HEK293 (cell line): Measurements from ENCODE around the gene MAP3K12.

Source experiments
- CTCF ChIA-PET: fragments of 350-600 bp; formaldehyde crosslinking; extraction: SDS; loops from one replicate; lab custom pipeline; 2021; ENCODE audit warnings: antibody characterized with exemption; lab: Yijun Ruan, JAX
- POLR2A ChIA-PET: fragments of 300-600 bp; formaldehyde crosslinking; extraction: SDS; loops from one replicate; lab custom pipeline; 2020; ENCODE audit warnings: antibody characterized with exemption, inconsistent platforms; lab: Yijun Ruan, JAX
- H3K27ac ChIP-seq: fragments of 200-500 bp; sonication (Bioruptor generic); 2 replicates; pipeline ENCODE4 v1.5.1; 2014; ENCODE audit warnings: low read depth, low read length, control low read depth, inconsistent platforms; ENCODE audit errors: extremely low read depth
- H3K36me3 ChIP-seq, 2 experiments: fragments of 200-500 bp in 1 of 2; sonication (Bioruptor generic) in 1 of 2; 1 replicate in 1 of 2; 2 replicates in 1 of 2; pipeline ENCODE4 v1.5.1; 2014 to 2017; ENCODE audit warnings: inconsistent platforms in 2 of 2, low read length in 2 of 2; ENCODE audit not compliant: control insufficient read depth in 2 of 2, insufficient read depth in 1 of 2
- H3K4me1 ChIP-seq: fragments of 200-500 bp; sonication (Bioruptor generic); 2 replicates; pipeline ENCODE4 v1.5.1; 2014; ENCODE audit warnings: mild to moderate bottlenecking, low read length, inconsistent platforms; ENCODE audit not compliant: control insufficient read depth, insufficient read depth
- H3K4me3 ChIP-seq: 2 replicates; pipeline ENCODE4 v1.5.1; 2011; ENCODE audit warnings: low read depth, mild to moderate bottlenecking, control low read depth, low read length, moderate library complexity
- H3K9me3 ChIP-seq: fragments of 200-500 bp; sonication (Bioruptor generic); 2 replicates; pipeline ENCODE4 v1.5.1; 2014; ENCODE audit warnings: low read depth, low read length, inconsistent platforms; ENCODE audit not compliant: control insufficient read depth, insufficient read depth
- ATF2 ChIP-seq: fragments of 450-650 bp; formaldehyde crosslinking; IDR thresholded peaks from 2 replicates; pipeline ENCODE4 v1.5.1; 2016; ENCODE audit warnings: missing biosample characterization, missing genetic modification characterization, low read depth
- ELK4 ChIP-seq: IDR thresholded peaks from 2 replicates; pipeline ENCODE4 v1.6.1; 2011; ENCODE audit warnings: mild to moderate bottlenecking, low read depth, low read length, borderline replicate concordance
- GLIS1 ChIP-seq: fragments of 450-650 bp; formaldehyde crosslinking; IDR thresholded peaks from 2 replicates; pipeline ENCODE4 v1.5.1; 2016; ENCODE audit warnings: missing biosample characterization, missing genetic modification characterization
- HOXA7 ChIP-seq: sonication (generic); formaldehyde crosslinking; IDR thresholded peaks from 2 replicates; pipeline ENCODE4 v1.8.1; 2022; ENCODE audit warnings: missing genetic modification reagents, borderline replicate concordance
- SETDB1 ChIP-seq: IDR thresholded peaks from one replicate; pipeline ENCODE4 v1.6.1; 2017; ENCODE audit warnings: mild to moderate bottlenecking, low read length, moderate library complexity, mixed read lengths; ENCODE audit not compliant: insufficient read length
- TRIM28 ChIP-seq: IDR thresholded peaks from 2 replicates; pipeline ENCODE4 v1.6.1; 2011; ENCODE audit warnings: low read length, control low read depth, borderline replicate concordance
- WT1 ChIP-seq: fragments of 450-650 bp; formaldehyde crosslinking; IDR thresholded peaks from 2 replicates; pipeline ENCODE4 v1.5.1; 2016; ENCODE audit warnings: missing biosample characterization, missing genetic modification characterization
- YY2 ChIP-seq: fragments of 450-650 bp; formaldehyde crosslinking; IDR thresholded peaks from 2 replicates; pipeline ENCODE4 v1.5.1; 2016; ENCODE audit warnings: missing biosample characterization, missing genetic modification characterization
- ZBTB7A ChIP-seq: fragments of 450-650 bp; formaldehyde crosslinking; IDR thresholded peaks from 2 replicates; pipeline ENCODE4 v1.5.1; 2016; ENCODE audit warnings: low read depth, missing biosample characterization, missing genetic modification characterization
- ZFP69B ChIP-seq: fragments of 450-650 bp; formaldehyde crosslinking; IDR thresholded peaks from 2 replicates; pipeline ENCODE4 v1.5.1; 2016; ENCODE audit warnings: missing biosample characterization, missing genetic modification characterization
- ZNF112 ChIP-seq: fragments of 450-650 bp; formaldehyde crosslinking; IDR thresholded peaks from 2 replicates; pipeline ENCODE4 v1.5.0; 2017; ENCODE audit warnings: missing biosample characterization, missing genetic modification characterization
- ZNF114 ChIP-seq: fragments of 450-650 bp; formaldehyde crosslinking; IDR thresholded peaks from 2 replicates; pipeline ENCODE4 v1.5.0; 2017; ENCODE audit warnings: missing biosample characterization, missing genetic modification characterization
- ZNF211 ChIP-seq: fragments of 450-650 bp; formaldehyde crosslinking; IDR thresholded peaks from 2 replicates; pipeline ENCODE4 v1.5.1; 2016; ENCODE audit warnings: low read depth, missing biosample characterization, missing genetic modification characterization
- ZNF354C ChIP-seq: fragments of 450-650 bp; formaldehyde crosslinking; IDR thresholded peaks from 2 replicates; pipeline ENCODE4 v1.5.1; 2016; ENCODE audit warnings: missing biosample characterization, missing genetic modification characterization, low read depth, borderline replicate concordance
- ZNF366 ChIP-seq: fragments of 450-650 bp; formaldehyde crosslinking; conservative IDR thresholded peaks from 2 replicates; pipeline ENCODE4 v1.5.1; 2016; ENCODE audit warnings: missing biosample characterization, missing genetic modification characterization
- ZNF37A ChIP-seq: fragments of 450-650 bp; IDR thresholded peaks from 2 replicates; pipeline ENCODE4 v1.5.1; 2018; ENCODE audit warnings: missing biosample characterization, missing genetic modification characterization
- ZNF529 ChIP-seq: fragments of 450-650 bp; formaldehyde crosslinking; IDR thresholded peaks from 2 replicates; pipeline ENCODE4 v1.5.1; 2017; ENCODE audit warnings: missing genetic modification characterization, missing biosample characterization; ENCODE audit not compliant: insufficient replicate concordance
- ZNF560 ChIP-seq: fragments of 450-650 bp; formaldehyde crosslinking; IDR thresholded peaks from 2 replicates; pipeline ENCODE4 v1.5.1; 2017; ENCODE audit warnings: missing biosample characterization, missing genetic modification characterization, borderline replicate concordance
- ZNF677 ChIP-seq: fragments of 450-650 bp; IDR thresholded peaks from 2 replicates; pipeline ENCODE4 v1.5.0; 2018; ENCODE audit warnings: missing biosample characterization, mild to moderate bottlenecking, missing genetic modification characterization, moderate library complexity
- ZNF692 ChIP-seq: fragments of 450-650 bp; formaldehyde crosslinking; IDR thresholded peaks from 2 replicates; pipeline ENCODE4 v1.5.1; 2016; ENCODE audit warnings: missing biosample characterization, missing genetic modification characterization
- ZNF776 ChIP-seq: fragments of 450-650 bp; formaldehyde crosslinking; IDR thresholded peaks from 2 replicates; pipeline ENCODE4 v1.5.0; 2017; ENCODE audit warnings: missing biosample characterization, missing genetic modification characterization, borderline replicate concordance
- ZSCAN16 ChIP-seq: fragments of 450-650 bp; formaldehyde crosslinking; IDR thresholded peaks from 2 replicates; pipeline ENCODE4 v1.5.1; 2016; ENCODE audit warnings: missing biosample characterization, missing genetic modification characterization
- ZXDB ChIP-seq: fragments of 450-650 bp; formaldehyde crosslinking; IDR thresholded peaks from 2 replicates; pipeline ENCODE4 v1.5.1; 2016; ENCODE audit warnings: missing biosample characterization, missing genetic modification characterization
- TF ChIP-seq, protein P1 (sequence below): fragments of 450-650 bp; formaldehyde crosslinking; IDR thresholded peaks from 2 replicates; pipeline ENCODE4 v1.5.1; 2017; ENCODE audit warnings: missing biosample characterization, missing genetic modification characterization
- TF ChIP-seq, protein P2 (sequence below): fragments of 450-650 bp; formaldehyde crosslinking; IDR thresholded peaks from 2 replicates; pipeline ENCODE4 v1.5.1; 2016; ENCODE audit warnings: missing biosample characterization, missing genetic modification characterization

The MAP3K12 gene

GRCh38 chr12:53515291-53515680 lies 16.0 kb upstream of the MAP3K12 start:
- CTCF ChIA-PET: interaction anchor here (0.8 kb wide), 1 partner anchor 299 kb away, joined by 3 read pairs; no protein-coding TSS in a partner anchor
- POLR2A ChIA-PET: interaction anchor here (1.2 kb wide), 1 partner anchor 14 kb away, joined by 3 read pairs; the partner anchor contains the start of gene TARBP2
- H3K27ac ChIP-seq: no peak overlapping the region
- peaks cover 17 to 77% of the 10 kb centered on the region in 2 experiments for H3K36me3 ChIP-seq
- TF ChIP-seq ELK4 (no peak), ZNF354C (tag by site-specific recombination) (no peak), ZNF37A (tag by site-specific recombination) (no peak), SETDB1 (no peak), ZXDB (tag by site-specific recombination) (no peak), ZNF114 (tag by site-specific recombination) (no peak), ATF2 (tag by site-specific recombination) (no peak)
- TF ChIP-seq, protein P1, sequence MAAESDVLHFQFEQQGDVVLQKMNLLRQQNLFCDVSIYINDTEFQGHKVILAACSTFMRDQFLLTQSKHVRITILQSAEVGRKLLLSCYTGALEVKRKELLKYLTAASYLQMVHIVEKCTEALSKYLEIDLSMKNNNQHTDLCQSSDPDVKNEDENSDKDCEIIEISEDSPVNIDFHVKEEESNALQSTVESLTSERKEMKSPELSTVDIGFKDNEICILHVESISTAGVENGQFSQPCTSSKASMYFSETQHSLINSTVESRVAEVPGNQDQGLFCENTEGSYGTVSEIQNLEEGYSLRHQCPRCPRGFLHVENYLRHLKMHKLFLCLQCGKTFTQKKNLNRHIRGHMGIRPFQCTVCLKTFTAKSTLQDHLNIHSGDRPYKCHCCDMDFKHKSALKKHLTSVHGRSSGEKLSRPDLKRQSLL (tag by site-specific recombination): no peak
- TF ChIP-seq, all 188 proteins: peak for 0
- Histone ChIP-seq H3K4me3 (no peak overlapping the region), H3K4me1 (no peaks in the 10 kb centered on the region), H3K9me3 (no peaks in the 10 kb centered on the region)

DNA sequence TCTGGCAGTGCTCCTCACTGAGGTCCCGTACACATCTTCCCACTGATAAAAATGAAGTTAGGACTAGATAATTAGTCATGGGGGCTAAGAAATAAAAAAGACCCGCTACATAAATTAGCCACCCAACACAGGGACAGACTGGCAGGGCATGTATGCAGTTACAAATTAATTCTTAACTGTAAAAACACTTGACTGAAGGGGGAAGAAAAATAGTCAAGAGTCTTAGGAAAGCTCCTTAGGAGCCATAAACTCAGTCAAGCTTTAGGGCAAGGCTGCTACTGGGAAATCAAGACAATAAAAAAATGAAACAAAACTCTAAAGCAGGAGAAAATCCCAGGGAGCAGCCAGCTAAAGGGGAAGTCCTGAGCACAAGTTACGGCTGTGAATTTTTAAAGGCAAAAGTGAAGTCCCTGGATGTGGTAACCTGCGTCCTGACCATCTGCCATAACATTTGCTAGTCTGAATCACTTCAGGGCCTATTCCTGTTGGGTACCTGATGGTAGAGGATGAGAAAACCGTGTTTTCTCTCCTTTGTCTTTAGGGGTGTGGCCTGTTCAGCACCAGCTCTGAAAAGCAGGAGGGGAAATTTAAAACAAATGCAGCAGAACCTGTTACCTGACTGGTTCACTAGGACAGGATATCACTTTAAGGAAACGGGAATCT lies 15.5 kb upstream of the MAP3K12 start:
- ChIA-PET POLR2A (interaction anchor here (1.2 kb wide), 1 partner anchor 14 kb away, joined by 3 read pairs; the partner anchor contains the start of gene TARBP2), CTCF (interaction anchor here (0.8 kb wide), 1 partner anchor 298 kb away, joined by 3 read pairs; no protein-coding TSS in a partner anchor)
- no peak for TF ChIP-seq ZFP69B (tag by site-specific recombination)
- no peak for TF ChIP-seq ZNF211 (tag by site-specific recombination)
- TF ChIP-seq HOXA7: no peak
- no peak for TF ChIP-seq GLIS1 (tag by site-specific recombination)
- TF ChIP-seq ZSCAN16: no peak
- TF ChIP-seq, protein P2, sequence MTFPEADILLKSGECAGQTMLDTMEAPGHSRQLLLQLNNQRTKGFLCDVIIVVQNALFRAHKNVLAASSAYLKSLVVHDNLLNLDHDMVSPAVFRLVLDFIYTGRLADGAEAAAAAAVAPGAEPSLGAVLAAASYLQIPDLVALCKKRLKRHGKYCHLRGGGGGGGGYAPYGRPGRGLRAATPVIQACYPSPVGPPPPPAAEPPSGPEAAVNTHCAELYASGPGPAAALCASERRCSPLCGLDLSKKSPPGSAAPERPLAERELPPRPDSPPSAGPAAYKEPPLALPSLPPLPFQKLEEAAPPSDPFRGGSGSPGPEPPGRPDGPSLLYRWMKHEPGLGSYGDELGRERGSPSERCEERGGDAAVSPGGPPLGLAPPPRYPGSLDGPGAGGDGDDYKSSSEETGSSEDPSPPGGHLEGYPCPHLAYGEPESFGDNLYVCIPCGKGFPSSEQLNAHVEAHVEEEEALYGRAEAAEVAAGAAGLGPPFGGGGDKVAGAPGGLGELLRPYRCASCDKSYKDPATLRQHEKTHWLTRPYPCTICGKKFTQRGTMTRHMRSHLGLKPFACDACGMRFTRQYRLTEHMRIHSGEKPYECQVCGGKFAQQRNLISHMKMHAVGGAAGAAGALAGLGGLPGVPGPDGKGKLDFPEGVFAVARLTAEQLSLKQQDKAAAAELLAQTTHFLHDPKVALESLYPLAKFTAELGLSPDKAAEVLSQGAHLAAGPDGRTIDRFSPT (tag by site-specific recombination): no peak
- TF ChIP-seq TRIM28: no peak
- TF ChIP-seq WT1 (tag by site-specific recombination): no peak
- no peak for TF ChIP-seq ZNF366 (tag by site-specific recombination)
- no peak for TF ChIP-seq ZNF529 (tag by site-specific recombination)
- no peak for TF ChIP-seq ZNF692 (tag by site-specific recombination)
- no peak for TF ChIP-seq ZNF776 (tag by site-specific recombination)
- no peak for TF ChIP-seq ZNF112 (tag by site-specific recombination)
- no peak for TF ChIP-seq YY2 (tag by site-specific recombination)
- TF ChIP-seq ZNF677 (tag by site-specific recombination): no peak
- no peak for TF ChIP-seq ZBTB7A (tag by site-specific recombination)
- TF ChIP-seq ZNF560: no peak

More for the DNA sequence above, 15.5 kb upstream of the MAP3K12 start:
- Histone ChIP-seq H3K9me3 (no peaks in the 10 kb centered on the region), H3K36me3 (peaks cover 15 to 73% of the 10 kb centered on the region in 2 experiments), H3K4me3 (no peak overlapping the region), H3K27ac (no peak overlapping the region), H3K4me1 (no peaks in the 10 kb centered on the region)
